SIG-M5 treated with dmso at 0.1 percent for 504 hours (cell line): ENCODE data around the gene PCID2.

Source experiments
- DNase-seq: peaks from one replicate; lab custom pipeline; 2025; ENCODE audit not compliant: unreplicated experiment; lab: John Stamatoyannopoulos, UW

Gene PCID2

GRCh38 chr13:113220141-113220598, 11.7 kb upstream of the PCID2 start:
- DNase-seq: no peak

- DNase-seq: no peak
These were observed 10.9 kb upstream of the PCID2 start for GRCh38 chr13:113219256-113219940.

- DNase-seq: no peak
These were observed 10.1 kb upstream of the PCID2 start for GRCh38 chr13:113218586-113218985.

- no peak for DNase-seq
These were observed 8.0 kb upstream of the PCID2 start for GRCh38 chr13:113216254-113217048.

GRCh38 chr13:113211774-113212173, 3.3 kb upstream of the PCID2 start:
- no peak for DNase-seq

GRCh38 chr13:113210833-113211232, 2.4 kb upstream of the PCID2 start:
- DNase-seq: peak; percentile 52

- DNase-seq: peak; percentile 81
These were observed 1.4 kb upstream of the PCID2 start for GRCh38 chr13:113209759-113210421.

GRCh38 chr13:113209336-113209758, 878 bp upstream of the PCID2 start, which contains the start of gene CUL4A:
Gene CUL4A, plus strand, starts transcription at chr13:113209613. Its CDS starts 15 bp downstream, at chr13:113209628.
- DNase-seq: peak; percentile 75

- no peak for DNase-seq
These were observed 514 bp downstream of the PCID2 start for GRCh38 chr13:113207890-113208420.

GRCh38 chr13:113207460-113207859, 1.0 kb downstream of the PCID2 start:
- DNase-seq: no peak

GRCh38 chr13:113205428-113205931, 3.0 kb downstream of the PCID2 start:
- DNase-seq: peak; percentile 34

GRCh38 chr13:113204378-113204734, 4.1 kb downstream of the PCID2 start:
- no peak for DNase-seq

GRCh38 chr13:113203507-113204377, 4.7 kb downstream of the PCID2 start:
- no peak for DNase-seq

- DNase-seq: no peak
These were observed 5.6 kb downstream of the PCID2 start for GRCh38 chr13:113202912-113203311.

GRCh38 chr13:113201815-113202214, 6.7 kb downstream of the PCID2 start:
- no peak for DNase-seq

GRCh38 chr13:113196970-113197737, 11.3 kb downstream of the PCID2 start:
- DNase-seq: no peak

GRCh38 chr13:113195360-113195759, 13.1 kb downstream of the PCID2 start:
- no peak for DNase-seq

- DNase-seq: peak; percentile 45
These were observed 15.6 kb downstream of the PCID2 start for GRCh38 chr13:113192902-113193301.

GRCh38 chr13:113192279-113192678, 16.2 kb downstream of the PCID2 start:
- no peak for DNase-seq

- no peak for DNase-seq
These were observed 18.3 kb downstream of the PCID2 start for GRCh38 chr13:113190181-113190580.
